Stimulated activated CD8-positive, alpha-beta memory T cell treated with anti-CD3 and anti-CD28 coated beads, Interleukin-7, amount 100 ng/mL, for 48 hours (primary cell): ENCODE measurements around the gene AGXT.

Experiments
- DNase-seq, 2 donors: peaks; one replicate each; pipeline ENCODE4 v3.0.0-alpha.2; 2020; ENCODE audit warnings: low read depth in 1 of 2; ENCODE audit errors: extremely low read depth in 1 of 2

The AGXT gene

GRCh38 chr2:240868286-240869108 is at the start of gene AGXT:
AGXT (plus strand) TSS chr2:240868824; CDS start chr2:240868866, 42 bp downstream.
- no peak for DNase-seq

GRCh38 chr2:240819126-240819857 is 49.3 kb upstream of the AGXT start:
- DNase-seq, result no peak

GRCh38 chr2:240819858-240820606 is 48.6 kb upstream of the AGXT start, which contains the start of gene KIF1A:
KIF1A (minus strand) TSS chr2:240820219; CDS start chr2:240797752, 22,467 bp downstream.
- no peak for DNase-seq

- DNase-seq, result no peak
Observed at GRCh38 chr2:240820607-240821428, 47.8 kb upstream of the AGXT start.

- DNase-seq, result no peak
Observed at GRCh38 chr2:240821429-240821778, 47.2 kb upstream of the AGXT start.

- DNase-seq, result no peak
Observed at GRCh38 chr2:240822280-240822847, 46.3 kb upstream of the AGXT start.

- DNase-seq, result no peak
Observed at GRCh38 chr2:240823449-240824336, 44.9 kb upstream of the AGXT start.

GRCh38 chr2:240825476-240825875 is 43.1 kb upstream of the AGXT start:
- no peak for DNase-seq

- DNase-seq, result no peak
Observed at GRCh38 chr2:240831594-240832204, 36.9 kb upstream of the AGXT start.

GRCh38 chr2:240832205-240832727 is 36.4 kb upstream of the AGXT start:
- DNase-seq, result peak; percentile 92 to 95

GRCh38 chr2:240832921-240833494 is 35.6 kb upstream of the AGXT start:
- no peak for DNase-seq

GRCh38 chr2:240833724-240834285 is 34.8 kb upstream of the AGXT start:
- DNase-seq, result no peak

- no peak for DNase-seq
Observed at GRCh38 chr2:240834377-240834975, 34.1 kb upstream of the AGXT start.

GRCh38 chr2:240835528-240835927 is 33.1 kb upstream of the AGXT start:
- DNase-seq, result no peak

GRCh38 chr2:240836781-240837467 is 31.7 kb upstream of the AGXT start:
- DNase-seq, result no peak

GRCh38 chr2:240837621-240838020 is 31.0 kb upstream of the AGXT start:
- DNase-seq, result no peak
